NCI-H82 treated with DMSO at 0.1 percent for 48 hours (cell line): ENCODE results near the gene PLXNA4.
A peak's percentile ranks its signal among the peaks of the same experiment; 100 is the strongest.

ENCODE experiments used
- DNase-seq: peaks from one replicate; lab custom pipeline; 2025; ENCODE audit not compliant: unreplicated experiment; lab: John Stamatoyannopoulos, UW

The PLXNA4 gene

GRCh38 chr7:132279718-132280117, 296.6 kb downstream of the PLXNA4 start:
- no peak for DNase-seq

DNA sequence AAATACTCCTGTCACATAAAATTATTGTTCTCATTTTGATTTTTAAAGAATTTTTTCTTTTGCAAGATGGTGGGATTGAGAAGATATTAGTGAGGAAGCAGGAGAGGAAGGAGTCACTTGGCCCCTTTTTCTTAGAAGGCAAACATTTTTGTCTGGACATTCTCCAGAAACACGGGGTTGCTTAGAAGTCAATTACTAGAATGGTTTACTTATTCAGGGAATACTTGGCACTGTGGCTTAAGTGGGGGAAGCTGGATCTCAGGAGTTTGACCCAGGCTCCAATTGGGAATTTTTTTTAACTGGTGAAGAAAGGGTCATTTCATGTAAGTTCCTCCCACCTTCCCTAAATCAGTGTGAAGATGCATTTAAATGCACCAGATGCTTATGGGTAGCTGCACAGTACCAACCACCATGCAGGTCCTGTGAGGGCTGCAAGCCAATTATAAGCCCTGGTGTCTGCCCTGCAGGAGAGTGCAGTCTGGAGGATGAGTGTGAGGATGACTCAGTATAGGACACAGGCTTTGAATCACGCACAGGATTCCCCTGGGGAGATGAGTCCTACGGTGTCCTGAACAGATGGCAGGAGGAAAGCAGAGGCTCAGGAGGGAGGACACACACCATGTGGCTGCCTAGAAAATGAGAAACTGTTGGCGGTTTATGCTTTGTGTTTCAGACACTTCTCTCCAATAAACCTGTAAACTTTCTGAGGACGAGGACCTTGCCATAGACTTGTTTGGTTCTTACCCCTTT, 299.1 kb downstream of the PLXNA4 start:
- peak; percentile 92 for DNase-seq

GRCh38 chr7:132276234-132276630, 300.0 kb downstream of the PLXNA4 start:
- peak; percentile 49 for DNase-seq

DNA sequence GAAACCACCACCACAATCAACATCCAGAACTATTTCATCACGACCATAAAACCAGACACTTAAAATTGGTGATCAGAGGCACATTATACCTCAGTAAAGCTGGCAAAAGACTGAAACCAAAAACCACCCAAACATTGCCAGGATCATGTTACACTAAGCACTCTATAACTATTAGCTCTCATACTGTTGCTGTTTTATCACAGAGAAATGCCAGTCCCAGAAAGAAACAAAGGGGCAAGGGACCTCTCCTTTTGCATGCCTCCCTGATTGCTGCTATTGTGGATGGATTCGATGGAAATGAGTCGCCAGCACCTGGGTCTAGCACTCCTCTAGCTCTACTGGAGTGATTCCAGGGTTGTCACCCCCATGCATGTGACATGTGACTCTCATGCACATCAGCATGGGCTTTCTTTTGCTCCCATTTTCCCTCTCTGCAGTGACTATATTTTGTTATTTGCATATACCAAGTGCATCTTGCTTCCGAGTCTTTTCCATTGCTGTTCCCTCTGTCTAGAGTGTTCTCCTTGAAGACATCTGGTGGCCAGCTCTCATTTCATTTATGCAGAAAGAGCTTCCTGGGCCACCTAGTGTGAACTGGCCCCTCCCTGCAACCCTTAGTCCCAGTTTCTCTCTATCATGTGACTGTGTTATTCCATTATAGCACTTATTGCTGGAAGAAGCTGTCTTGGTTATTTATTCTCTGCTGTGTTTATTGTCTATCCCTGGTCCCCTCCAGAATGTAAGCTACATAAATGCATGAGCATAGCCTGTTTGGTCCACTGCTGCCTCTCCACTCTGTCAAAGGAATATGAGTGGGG, 300.6 kb downstream of the PLXNA4 start:
- peak; percentile 49 for DNase-seq

- no peak for DNase-seq
These were observed 303.4 kb downstream of the PLXNA4 start for GRCh38 chr7:132272763-132273371.

GRCh38 chr7:132270517-132270916, 305.8 kb downstream of the PLXNA4 start:
- DNase-seq = no peak

DNA sequence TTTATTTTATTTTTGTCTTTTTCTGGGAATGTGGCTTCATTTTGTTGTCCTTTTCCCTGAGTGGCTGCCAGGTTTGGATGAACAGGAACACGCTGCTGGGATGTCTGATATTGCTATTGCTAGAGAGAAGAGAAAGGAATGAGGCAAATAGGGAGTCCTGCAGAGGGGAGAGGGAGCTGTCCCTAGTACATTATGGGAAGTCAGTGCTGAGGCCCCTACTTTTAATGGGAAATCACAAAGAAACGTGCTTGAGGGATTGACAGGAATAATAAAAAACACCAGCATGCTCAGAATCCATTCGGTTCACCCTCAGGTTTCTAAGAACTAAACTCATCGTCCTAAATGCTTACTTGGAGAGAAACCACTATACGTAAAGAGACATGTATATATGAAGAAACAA, 306.6 kb downstream of the PLXNA4 start:
- DNase-seq = no peak

DNA sequence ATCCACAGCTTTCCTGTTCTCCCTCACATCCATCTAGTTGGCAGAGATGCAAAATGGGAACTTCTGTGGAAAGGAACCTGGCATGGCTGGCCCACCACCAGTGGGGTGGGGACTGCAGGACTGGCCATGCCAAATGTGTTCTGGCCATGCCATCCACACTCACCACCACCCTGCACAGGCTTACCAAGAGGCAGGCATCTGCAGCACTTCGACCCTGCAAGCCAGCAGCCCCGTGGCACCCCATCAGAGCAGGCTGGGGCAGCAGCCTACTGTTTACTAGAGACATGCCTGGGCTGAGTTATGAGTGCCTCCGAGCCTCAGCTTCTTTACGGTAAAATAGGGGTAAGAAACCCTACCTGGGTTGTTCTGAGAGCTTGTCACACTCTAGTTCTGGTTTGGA, 313.1 kb downstream of the PLXNA4 start:
- no peak for DNase-seq

GRCh38 chr7:132262160-132262470, 314.2 kb downstream of the PLXNA4 start:
- no peak for DNase-seq

GRCh38 chr7:132261327-132262159, 314.7 kb downstream of the PLXNA4 start:
- no peak for DNase-seq

DNA sequence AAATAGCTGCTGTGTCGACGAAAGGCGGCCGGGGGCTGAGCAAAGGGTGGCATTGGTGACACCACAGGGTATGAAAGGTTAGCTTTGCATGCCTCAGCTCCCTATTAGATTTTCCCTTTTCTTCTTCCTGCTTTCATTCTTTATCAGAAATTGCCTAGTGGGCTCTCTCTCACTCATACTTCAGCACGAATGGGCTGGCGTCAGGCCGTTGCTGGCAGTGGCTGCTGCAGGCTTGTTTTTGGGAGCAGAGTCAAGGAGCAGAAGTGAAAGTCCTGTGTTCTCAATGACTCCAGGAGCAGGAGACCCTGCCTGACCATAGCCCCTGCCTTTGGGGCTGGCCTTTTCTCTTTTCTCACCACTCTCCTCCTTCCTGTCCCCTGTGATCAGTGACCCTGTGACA, 318.0 kb downstream of the PLXNA4 start:
- DNase-seq = no peak

DNA sequence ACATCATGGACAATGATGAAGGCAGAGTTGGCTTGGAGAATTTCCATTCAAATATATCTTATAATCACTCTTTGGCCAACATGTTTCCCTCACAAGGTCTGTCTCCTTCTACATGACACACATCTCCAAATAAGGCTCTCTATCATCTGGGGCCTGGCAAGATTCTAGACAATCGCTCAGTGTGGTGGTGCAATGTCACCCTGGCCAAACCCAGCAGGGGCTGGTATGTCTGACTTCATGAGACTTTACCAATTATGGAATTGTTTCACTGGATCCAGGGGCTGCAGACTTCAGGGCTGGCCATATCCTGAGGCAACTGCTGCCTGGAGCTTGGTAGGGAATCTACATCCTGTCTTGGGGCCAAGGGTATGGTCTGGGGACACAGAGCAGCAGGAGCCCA, 319.0 kb downstream of the PLXNA4 start:
- no peak for DNase-seq

- DNase-seq = no peak
These were observed 319.5 kb downstream of the PLXNA4 start for GRCh38 chr7:132256721-132257212.

GRCh38 chr7:132255898-132256297, 320.4 kb downstream of the PLXNA4 start:
- DNase-seq = no peak

- no peak for DNase-seq
These were observed 321.0 kb downstream of the PLXNA4 start for GRCh38 chr7:132255115-132255797.

DNA sequence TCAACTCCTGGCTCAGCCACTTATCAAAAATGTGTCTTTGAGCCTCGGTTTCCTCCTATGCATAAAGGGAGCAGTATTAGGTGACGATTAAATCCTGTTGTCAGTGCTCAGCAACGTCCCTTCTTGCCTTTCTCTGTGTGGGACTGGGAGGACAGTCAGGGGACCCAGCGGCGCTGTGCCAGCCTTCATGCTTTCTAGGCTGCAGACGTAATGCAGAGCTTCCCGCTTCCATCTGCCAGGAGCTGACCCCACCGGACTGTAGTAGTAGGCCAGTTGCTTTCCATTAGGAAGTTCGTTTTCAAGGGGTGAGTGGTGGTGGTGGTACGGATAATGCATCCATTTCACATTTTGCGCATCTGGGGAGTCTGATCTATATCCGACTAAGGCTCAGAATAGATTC, 321.8 kb downstream of the PLXNA4 start:
- DNase-seq = no peak

DNA sequence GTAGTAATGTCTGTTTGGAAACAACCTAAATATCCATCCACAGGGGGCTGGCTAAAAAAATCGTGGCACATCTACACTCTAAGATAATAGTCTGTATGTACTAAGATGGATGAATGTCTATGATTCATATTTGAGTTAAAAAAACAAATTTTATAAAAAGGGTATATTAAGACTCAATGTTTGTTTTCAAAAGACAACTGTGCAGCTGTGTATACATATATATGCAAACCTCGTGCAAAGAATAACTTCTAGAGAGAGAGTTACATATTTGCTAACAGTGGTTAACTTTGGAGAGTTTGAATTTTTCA, 323.5 kb downstream of the PLXNA4 start:
- no peak for DNase-seq

DNA sequence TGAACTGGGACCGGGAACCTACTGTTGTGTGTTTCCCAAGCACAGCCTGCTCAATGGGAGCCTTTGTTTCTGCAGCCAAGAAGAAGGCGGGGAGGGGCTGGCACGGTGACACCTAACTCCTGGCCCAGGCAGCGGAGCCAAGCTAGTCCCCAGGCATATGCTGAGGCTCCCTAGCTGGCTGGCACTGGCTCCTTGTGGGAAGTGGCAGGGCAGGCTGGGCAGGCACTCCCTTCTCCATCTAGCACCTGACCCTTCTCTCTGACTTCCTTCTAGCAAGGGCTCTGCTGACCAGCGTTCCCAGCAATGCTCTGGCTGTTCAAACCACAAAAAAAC, 325.0 kb downstream of the PLXNA4 start:
- no peak for DNase-seq

DNA sequence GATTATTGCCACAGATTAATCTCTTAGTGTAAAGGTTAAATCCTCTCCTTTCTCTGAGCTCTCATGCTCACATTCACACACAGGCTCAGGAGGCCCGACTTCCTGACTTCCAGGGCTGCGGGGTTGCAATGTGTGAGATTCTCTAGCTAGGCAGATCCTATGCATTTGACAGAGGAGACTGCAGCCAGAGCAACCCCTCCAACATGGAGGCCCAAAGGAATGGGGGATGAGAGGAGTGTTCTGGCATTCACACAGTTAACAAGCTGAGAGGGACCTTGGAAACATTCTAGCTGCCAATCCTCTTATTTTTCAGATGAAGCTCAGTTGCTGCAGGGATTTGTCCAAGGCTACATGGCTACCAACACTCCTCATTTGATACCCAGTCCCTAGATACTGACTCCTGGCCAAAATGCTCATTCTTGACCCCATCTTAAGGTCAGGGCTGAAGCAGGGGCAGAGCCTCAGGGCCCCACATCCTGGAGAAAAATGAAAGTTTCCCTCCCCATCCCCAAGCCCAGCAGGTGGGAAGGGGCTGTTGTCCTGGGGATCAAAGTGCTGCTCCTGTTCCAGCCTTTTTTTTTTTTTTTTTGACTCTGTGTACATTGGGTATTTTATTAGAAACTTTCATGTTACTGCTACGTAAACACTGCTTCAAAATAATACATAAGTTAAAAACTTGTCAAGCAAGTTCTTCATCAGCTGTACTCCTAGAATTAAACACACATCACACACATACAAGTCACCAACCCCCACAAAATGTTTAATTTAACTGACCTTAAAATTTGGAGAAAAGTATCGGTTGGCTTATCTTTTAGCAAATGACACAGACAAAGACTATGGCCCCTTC, 325.6 kb downstream of the PLXNA4 start:
- peak; percentile 61 for DNase-seq
